DMS79 (cell line): ENCODE results near the gene HIVEP3.

Experiments used
- DNase-seq: peaks from one replicate; lab custom pipeline; 2025; lab: John Stamatoyannopoulos, UW

Gene HIVEP3

DNA sequence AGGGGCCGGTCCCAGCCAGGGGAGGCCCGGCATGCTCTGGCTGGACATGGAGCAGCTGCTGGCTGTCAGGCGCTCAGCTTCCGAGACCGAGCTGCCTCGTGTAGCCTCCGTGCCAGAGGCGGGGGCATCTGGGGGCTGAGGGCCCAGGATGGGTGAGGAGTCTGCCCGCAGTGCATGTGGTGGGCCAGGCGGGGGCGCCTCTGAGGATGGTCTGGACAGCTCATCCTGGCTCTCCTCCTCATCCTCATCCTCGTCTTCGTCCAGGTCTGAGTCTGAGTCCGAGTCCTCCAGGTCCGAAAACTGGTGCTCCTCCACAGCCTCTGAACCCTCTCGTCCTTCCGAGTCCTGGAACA, 405.4 kb downstream of the HIVEP3 start:
- DNase-seq, result no peak

DNA sequence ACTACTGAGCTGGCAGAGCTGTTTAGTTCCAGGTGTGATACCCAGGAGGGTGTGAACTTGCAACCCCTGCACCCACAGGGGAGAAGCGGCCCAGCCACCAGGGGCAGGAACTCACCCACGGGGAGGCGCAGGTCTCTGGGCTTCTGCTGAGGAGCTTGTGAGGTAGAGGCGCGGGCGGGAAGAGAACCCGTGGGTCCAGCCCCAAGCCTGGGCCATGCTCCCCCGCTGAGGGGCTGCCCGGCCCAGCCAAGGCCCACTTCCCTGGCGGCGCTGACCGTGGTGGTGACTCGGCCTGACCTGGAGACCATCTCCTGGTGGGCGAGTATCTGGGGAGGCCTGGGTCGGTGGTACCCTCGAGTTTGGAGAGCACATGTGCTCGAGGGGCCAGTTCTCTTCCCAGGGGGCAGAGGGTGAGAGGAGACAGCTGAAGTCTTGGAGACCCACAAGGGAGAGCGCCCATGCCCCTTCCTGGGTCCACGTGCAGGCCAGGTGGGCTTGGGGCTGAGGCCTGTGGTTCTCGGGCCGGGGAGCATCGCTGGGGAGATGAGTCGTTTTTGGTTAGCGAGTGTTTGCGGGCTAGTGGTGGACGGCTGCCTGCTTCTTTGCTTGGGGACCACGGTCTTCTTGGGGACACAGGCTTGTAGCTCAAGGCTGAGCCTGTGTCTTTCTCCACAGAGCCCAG, 405.9 kb downstream of the HIVEP3 start:
- DNase-seq, result no peak

DNA sequence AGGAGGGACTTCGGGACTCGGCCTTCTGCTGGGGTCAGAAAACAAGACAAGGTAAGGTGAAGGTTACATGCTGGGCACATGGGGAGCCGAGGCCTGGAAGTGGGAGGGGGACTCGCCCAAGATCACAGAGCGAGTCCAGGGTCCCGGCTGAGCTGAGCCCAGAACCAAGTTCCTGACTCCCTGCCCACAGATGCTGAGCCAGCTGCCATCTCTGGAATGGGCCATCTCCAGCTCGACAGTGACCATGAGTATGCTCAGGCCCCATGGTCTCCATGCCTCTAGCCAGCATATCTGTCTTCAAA, 407.5 kb downstream of the HIVEP3 start:
- no peak for DNase-seq

DNA sequence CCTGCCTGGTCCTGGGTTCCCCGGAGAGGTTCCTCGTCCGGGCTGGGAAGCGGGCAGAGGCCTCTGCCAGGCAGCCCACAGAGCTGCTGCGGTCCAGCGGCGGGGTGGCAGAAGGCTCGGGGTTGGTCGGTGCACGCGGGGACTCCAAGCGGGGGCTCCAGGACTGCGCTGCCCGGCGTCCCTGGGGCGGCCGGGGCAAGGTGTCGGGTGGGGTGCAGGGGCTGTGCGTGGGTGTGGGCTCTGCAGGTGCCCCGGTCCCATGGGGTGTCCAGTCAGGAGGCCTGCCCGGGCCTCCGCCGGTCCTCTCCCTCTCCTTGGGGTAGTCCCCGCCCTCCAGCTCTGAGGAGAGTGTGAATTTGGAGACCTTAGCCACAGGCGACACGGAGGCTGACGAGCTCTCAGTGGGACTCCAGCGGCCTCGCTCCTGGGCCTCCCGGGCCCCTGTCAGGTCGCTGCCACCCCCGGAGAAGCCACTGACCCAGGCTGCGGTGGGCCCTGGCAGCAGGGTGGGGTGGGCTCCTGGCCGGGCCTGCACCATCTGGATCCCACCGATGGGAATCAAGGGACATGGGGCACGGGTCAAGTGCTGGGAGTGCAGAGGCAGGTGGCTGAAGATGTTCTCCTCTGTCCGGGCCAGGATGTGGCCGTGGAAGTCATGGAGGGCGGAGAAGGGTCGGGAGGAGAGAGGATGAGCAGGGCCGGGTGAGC, 408.0 kb downstream of the HIVEP3 start:
- DNase-seq, result no peak

DNA sequence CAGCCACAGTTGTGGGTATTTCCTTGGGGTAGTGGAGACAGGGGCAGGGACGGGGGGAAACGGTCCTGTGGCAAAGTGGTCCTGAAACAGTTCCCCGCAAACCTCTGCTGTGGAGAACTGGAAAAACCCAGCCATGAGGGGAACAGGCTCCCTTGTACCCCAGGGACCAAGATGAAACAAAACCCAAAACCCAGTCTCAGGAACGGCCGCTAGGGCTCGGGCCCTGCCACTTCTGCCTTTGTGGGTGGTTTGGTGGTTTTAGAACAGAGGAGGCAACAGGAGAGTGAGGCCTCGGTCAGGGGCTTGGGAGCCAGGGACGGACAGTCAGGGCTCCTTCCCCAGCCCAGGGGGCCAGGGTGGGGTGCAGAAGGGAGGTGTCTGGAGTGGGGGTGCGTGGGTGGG, 409.5 kb downstream of the HIVEP3 start:
- DNase-seq, result no peak

DNA sequence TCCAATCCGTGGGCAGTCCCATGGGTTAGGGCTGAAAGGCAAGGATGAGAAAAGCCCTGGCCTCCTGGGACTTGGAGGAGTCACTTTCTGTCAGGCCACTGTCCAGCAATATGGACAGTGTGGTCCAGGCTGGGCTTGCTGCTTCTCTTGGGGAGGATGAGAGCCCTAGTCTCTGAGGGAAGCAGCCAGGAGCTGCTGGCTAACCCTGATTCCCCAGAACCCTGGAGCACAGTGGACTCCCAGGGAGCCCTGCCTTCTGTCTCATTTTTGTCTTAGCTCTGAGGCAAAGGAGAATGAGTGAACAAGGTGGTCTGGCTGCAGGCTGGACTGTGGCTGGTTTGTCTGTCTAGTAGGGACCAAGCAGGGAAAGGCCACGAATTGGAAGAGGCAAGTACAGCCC, 410.4 kb downstream of the HIVEP3 start:
- no peak for DNase-seq

DNA sequence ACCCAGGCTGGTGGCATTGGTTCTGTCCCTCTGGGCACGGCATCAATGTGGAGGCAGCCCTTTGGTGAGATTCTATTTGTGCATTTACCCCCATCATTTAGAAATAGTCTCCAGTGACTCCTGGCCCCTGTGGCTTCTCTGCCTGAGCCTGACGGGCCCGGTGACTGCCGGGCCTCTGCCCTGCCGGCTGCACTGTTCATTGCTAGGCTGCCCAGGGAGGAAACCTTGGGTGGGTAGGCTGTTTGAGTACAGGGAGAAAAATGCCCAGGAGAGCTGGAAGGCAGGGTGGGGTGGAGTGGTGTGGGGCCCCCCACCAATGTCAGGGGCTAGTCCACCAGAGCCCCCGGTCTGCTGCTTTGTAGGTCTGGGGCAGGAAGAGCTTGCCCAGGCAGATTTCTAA, 410.9 kb downstream of the HIVEP3 start:
- no peak for DNase-seq

DNA sequence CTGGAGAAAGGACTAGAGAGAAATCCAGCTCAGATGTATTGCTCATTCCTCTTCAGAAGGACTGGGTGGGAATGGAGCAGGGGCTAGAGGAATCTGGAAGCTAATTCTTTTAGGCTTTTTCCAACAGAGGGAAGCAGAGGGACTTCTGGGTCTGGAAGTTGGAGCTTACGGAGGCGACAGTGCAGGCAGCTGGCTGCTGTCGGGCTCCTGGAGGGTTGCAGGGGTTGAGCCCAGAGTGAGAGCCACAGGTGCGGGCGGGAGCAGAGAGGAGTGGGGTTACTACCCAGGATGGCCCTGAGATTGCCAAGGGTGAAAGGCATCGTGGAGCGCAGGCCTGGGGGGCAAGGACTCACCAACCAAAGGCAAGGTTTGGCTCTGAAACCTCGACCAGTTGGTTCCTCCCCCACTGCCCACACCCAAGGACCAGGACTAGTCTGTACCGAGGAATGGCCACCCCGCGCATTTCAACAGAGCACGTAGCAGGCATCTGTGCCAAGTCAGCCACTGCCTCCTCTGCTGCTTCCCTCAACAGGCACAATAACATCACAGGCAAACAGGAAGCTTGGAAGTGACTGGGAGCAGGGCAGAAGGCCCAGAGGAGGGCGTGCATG, 411.5 kb downstream of the HIVEP3 start:
- DNase-seq, result no peak

DNA sequence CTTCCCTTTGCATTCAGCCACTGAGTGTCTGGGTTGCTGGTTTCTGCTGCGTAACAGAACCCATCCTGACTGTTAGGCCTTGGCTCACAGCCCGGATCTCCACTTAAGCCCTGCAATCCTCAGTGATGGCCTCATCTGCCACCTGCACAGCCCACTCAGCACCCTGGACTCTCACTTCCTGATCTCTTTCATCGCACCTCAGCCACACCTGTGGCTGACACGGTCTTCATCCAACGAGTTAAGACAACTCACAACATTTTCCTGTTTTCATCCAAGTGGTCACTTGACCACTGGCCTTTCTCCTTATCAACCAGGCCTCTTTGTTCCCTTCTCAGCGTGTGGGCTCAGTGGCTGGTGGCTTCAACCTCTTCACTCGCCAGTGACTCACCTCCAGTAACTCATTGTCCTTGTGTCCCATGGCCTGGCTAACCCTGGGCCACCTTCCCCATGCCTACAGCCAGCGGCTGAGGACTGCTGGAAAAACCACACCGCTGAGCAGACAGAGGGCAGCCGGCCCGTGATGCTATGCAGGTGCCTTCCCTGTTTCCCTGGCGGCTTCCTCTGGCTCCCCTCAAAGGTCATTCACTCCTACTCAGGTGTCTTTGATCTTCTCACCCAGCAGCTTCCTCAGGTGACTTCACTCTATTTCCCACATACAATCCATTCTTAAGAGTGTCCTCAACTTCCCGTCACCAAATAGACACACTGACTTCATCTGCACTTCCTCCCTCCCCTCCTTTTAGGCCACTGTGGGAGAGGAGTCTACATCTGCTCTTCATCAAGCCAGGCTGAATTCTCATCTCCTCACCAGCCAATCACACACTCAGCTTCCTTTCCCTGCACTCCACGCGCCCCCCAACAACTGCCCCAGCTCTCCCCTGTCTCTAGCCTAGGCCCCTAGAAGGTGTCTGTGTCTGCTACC, 414.3 kb downstream of the HIVEP3 start:
- DNase-seq, result peak; percentile 52

DNA sequence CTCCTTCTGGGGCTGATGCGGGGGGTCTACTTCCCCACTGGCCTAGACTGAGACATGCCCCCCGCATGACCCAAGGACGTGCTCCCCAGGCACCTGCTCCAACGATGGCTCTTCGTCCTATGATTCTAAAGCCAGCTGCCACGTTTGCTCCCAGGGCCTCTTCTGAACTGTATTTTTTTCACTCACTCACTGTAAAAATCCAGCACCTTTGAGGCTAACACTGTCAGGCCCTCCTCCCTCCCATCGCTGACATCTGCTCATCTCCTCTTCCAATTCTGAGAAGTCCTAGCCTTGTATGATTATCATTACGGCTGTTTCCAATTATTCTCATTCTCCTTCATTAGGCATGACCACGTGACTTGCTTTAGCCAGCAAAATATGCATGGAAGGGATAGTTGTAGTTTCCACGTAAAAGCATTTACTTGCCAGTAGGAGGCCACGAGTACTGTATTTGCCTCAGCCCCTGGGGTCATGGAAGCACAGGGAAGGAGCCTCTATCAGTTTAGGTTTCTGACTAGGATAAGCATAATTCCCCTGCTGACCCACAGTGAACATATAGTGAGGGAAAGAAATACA, 415.1 kb downstream of the HIVEP3 start:
- no peak for DNase-seq

DNA sequence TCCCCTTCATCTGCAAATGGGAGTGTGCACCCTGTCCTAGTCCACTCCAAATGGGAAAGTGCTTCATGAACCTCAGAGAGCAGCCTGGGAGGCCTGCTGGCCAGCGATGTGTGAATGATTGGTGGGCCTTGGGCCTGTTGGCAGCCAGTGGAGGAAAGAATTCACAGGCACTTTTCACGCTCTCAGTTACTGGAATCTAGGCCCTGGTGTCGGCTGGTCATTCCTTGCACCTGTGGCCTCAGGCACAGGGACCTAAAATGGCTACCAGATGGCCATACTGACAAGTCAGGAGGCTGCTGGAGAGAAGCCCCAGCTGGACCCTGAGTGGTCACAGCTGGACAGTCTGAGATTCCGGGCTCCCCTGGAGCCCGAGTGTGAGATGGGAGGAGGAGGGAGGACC, 415.8 kb downstream of the HIVEP3 start:
- no peak for DNase-seq

DNA sequence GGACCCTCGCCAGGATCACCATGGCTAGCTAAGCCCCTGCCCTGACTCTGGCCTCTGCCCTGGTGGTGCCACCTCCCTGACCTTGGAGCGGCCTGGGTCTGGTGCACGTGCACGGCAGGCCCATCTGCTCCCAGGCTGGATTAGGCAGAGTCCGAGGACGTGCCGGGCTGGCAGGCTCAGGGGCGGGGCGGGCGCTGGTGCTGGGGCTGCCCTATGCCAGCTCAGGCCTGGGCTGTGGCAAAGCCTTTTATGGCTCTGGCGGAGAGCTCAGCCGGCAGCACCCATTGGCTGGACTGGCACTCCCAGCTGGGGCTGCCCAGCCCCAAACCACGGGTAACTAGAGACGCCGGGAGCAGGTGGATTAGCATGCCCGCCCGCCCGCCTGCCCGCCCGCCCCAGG, 417.1 kb downstream of the HIVEP3 start:
- DNase-seq, result no peak

DNA sequence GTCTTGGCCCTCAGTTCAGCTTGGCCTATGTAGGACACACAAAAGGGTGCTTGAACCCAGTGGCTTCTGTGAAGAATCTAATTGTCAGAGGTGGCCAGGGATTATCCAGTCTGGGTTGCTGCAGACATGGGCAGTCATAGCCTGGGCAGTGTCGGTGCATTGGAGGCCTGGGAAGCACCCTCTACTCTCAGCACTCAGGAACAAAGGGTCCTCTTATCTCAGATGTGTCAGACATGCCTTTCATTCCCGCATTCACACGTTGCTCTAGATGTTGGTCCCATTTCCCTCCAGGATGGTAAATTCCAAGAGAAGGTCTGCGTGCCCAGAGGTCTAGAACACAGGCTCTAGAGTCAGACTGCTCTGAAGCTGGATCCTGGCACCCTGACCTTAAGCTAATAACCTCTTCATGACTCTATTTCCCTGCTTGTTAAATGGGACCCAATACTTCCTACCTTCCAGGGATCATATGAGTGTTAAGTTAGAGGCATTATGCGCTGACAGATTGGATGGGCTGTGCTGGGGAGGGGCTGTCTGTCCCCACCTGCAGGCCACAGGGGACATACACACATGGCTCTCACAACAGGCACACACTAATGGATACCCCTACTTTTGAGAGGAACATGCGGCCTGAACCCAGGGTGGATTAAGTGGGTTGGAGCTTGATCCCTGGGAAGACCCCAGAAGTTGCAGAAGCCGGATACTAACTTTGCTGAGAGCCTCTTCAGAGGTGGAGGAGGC, 417.8 kb downstream of the HIVEP3 start:
- no peak for DNase-seq

DNA sequence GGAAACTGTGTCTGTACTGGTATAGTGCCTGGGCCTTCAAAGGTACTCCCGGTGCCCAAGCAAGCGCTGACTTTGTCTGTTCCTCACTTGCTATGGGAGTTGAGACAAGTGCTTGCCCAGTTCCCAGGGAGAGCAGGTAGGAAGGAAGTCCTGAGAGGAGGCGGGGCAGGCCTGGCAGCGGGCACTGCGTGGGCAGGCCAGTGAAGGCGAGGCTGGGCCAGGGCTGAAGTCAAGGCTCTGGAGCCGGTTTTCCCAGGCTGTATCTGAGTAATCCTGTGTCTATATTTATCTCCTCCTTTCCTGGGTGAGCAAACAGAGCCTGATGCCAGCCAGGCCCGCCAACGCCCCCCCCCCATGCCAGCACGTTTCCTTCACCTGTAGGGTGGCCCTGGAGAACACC, 418.3 kb downstream of the HIVEP3 start:
- no peak for DNase-seq

DNA sequence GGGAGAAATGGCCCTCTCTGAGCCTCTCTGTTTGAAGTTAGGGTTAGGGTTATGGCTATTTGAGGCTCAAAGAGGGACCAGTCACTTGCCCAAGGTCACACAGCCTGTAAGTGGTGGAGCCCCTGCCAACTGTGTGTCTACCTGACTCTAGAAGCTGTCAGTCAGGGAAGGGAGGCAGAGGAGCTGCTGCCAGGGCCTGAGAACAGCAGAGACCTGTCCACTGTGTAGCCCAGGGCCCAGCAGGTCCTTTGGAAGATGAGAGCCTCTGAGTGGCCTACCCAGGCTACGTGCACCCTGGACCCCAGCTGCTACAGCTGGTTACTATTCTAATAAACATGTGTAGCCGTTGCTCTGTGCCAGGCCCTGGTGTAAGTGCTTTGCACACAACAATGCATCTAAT, 419.1 kb downstream of the HIVEP3 start:
- DNase-seq, result no peak

DNA sequence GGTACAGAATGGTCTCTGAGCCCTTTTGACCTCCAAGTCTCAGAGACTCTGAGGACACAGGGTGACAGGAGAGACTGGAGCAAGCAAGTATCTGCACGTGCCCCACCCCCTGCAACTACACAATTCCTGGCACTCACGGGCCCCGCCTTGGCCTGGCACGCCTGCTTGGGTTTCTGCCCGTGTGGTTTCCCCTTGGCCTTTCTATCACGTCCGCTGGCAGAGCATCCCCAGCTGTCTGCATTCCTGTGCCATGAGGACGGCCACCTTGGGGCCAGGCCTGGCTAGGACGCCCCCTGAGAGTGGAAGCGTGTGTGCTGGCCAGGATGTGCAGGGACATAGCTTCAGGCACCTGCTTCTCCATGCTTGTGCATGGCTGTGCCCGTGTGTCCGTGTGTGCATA, 419.9 kb downstream of the HIVEP3 start:
- DNase-seq, result no peak

DNA sequence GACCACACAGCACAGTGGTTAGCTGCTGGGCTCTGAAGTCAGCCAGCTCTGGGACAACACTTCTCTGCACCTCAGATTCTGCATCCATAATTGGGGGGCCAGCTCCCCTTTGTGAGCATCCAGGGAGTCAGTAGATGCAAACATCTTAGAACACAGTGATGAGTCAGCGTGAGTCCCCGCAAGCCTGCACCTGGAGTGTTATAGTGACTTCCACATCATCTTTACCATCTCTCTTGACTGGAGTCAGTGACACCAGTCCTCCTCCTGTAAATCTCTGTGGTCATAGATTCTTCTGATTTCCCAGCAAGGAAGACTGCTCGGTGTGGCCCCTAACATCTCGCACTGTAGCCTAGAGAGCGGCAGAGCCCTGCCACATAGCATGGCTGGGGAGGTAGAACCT, 420.3 kb downstream of the HIVEP3 start:
- DNase-seq, result no peak

DNA sequence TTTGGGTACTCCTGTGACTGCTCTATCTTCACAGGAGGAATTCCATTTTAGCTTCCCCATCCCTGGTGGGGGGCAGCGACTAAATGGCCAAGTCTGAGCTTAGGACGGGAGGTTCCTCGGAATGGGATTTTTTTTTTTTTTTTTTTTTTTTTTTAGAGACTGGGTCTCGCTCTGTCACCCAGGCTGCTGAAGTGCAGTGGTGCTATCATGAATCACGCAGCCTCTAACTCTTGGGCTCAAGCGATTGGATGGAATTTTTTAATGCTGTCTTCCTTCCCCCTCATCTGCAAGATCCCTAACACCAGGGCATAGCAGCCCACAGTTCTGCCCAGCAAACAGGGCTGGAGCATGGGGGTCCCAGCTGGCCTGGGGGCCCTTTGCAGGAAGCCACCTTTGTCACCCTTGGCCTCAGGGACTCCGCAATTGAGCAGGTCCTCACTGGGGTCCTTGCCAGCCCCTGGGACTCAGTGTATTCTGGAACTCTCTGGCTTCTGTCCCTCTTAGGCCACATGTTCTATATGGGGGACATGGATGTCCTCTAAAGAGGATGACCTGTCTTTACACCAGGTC, 421.2 kb downstream of the HIVEP3 start:
- DNase-seq, result no peak

DNA sequence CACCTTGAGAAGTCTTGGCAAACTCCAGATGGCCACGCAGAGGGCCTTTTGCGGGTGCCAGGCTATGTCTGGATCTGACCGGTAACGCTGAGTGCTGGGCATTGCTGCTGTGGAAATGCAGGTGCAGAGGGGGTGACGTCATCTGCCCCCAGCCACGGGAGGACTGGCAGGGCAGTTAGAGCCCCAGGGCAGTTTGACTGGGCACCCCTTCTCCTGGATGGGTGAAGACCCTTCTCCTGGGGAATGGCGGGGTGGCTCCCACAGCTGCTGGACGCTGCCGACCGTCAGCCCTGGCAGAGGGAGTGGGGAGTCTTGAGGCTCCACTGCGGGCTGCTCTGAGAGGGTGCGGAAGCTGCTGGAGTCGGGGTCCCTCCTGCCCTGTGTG, 421.7 kb downstream of the HIVEP3 start:
- no peak for DNase-seq

DNA sequence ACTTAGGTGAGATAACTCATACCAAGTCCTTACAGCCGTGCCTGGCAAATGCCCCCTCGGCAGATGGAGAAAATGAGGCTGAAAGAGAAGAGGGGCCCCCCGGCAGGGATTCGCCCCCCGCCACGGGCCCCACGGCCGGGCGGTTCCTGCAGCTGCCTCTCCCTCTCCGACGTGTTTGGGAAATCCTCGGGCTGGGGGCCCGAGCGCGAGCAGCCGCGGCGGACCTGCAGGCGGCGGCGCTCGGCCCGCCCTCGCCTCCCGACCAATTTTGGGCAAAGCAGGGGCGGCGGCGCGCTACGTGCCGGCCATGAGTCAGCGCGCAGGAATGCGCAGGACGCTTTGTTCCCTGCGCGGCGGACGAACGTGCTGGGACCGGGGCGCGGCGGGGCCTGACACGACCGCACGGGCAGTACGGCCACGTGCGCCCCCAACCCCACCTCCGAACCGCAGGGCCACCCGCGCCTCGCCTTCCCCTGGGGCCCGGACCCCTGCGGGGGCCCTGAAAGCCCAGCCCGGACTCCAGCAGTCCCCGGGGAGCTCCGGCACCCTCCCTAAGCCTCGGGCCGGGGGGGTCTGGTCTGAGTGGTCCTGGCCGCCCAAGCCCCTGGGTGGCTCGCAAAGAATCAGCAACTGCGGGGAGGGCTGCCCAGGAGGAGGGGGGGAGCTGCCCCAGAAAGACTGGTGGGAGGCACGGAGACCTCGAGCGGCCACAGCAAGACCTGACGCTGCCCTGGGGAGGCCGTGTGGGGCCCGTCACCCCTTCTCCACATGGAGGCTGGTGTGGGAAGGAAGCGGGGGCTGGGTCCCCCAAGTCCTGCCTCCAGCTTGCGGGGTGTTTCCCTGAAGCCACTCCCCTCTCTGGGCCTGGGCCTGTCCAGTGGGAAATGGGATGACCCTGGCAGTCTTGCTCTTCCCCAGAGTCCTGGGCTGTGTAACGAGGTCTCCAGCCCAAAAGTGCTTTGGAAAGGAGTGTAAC, 422.4 kb downstream of the HIVEP3 start:
- DNase-seq, result peak; percentile 19
